HepG2 (cell line): ENCODE data around the gene PPP1R9B. TPM values are rescaled to one million over a fixed set of nuclear protein-coding genes. Genes with fewer than 3 reads are reported as not detected.

Experiments
- ASH2L ChIP-seq: fragments of 300-600, 200-600 bp; sonication (generic); IDR thresholded peaks from 2 replicates; pipeline ENCODE4 v1.7.0; 2017; ENCODE audit warnings: low read depth, mild to moderate bottlenecking, moderate library complexity, mixed read lengths, low read length; ENCODE audit not compliant: insufficient read length
- ERF ChIP-seq: IDR thresholded peaks from 2 replicates; pipeline ENCODE4 v1.6.1; 2018; ENCODE audit warnings: missing biosample characterization, missing genetic modification reagents
- FOXJ3 ChIP-seq: sonication (generic); formaldehyde crosslinking; IDR thresholded peaks from 2 replicates; pipeline ENCODE4 v1.4.0; 2020; ENCODE audit warnings: missing genetic modification reagents, mild to moderate bottlenecking, borderline replicate concordance
- ISX ChIP-seq: sonication (generic); formaldehyde crosslinking; conservative IDR thresholded peaks from 2 replicates; pipeline ENCODE4 v1.5.0; 2020; ENCODE audit warnings: missing genetic modification reagents
- JDP2 ChIP-seq: sonication (generic); formaldehyde crosslinking; IDR thresholded peaks from 2 replicates; pipeline ENCODE4 v1.8.1; 2022; ENCODE audit warnings: missing genetic modification reagents, borderline replicate concordance
- NFE2L2 ChIP-seq: fragments of 150-350 bp; IDR thresholded peaks from 2 replicates; pipeline ENCODE4 v1.6.1; 2014; ENCODE audit warnings: low read length
- NR3C1 ChIP-seq: sonication (generic); formaldehyde crosslinking; IDR thresholded peaks from 2 replicates; pipeline ENCODE4 v1.4.0; 2020; ENCODE audit warnings: missing genetic modification reagents
- PLRG1 ChIP-seq: fragments of 450-650 bp; conservative IDR thresholded peaks from 2 replicates; pipeline ENCODE4 v1.6.1; 2016
- SP1 ChIP-seq, 2 experiments: fragments of 450-650 bp in 1 of 2; sonication (generic) in 1 of 2; formaldehyde crosslinking in 1 of 2; IDR thresholded peaks; 2 replicates each; pipeline versions ENCODE4 v1.4.0 to v1.6.1; 2016 to 2020; ENCODE audit warnings: missing genetic modification reagents in 1 of 2
- TMF1 ChIP-seq: sonication (generic); formaldehyde crosslinking; IDR thresholded peaks from 2 replicates; pipeline ENCODE4 v1.8.1; 2022; ENCODE audit warnings: low read depth, missing genetic modification reagents
- ZBTB39 ChIP-seq: sonication (generic); formaldehyde crosslinking; IDR thresholded peaks from 2 replicates; pipeline ENCODE4 v1.5.0; 2020; ENCODE audit warnings: missing genetic modification reagents
- ZNF253 ChIP-seq: sonication (generic); formaldehyde crosslinking; IDR thresholded peaks from 2 replicates; pipeline ENCODE4 v1.8.0; 2022; ENCODE audit warnings: mild to moderate bottlenecking, missing genetic modification reagents, borderline replicate concordance
- ZNF512B ChIP-seq: sonication (generic); formaldehyde crosslinking; IDR thresholded peaks from 2 replicates; pipeline ENCODE4 v1.5.1; 2020; ENCODE audit warnings: missing genetic modification reagents, mild to moderate bottlenecking, borderline replicate concordance
- ZNF543 ChIP-seq: sonication (generic); formaldehyde crosslinking; IDR thresholded peaks from 2 replicates; pipeline ENCODE4 v1.4.0; 2020; ENCODE audit warnings: mild to moderate bottlenecking, missing genetic modification reagents
- ZNF589 ChIP-seq: sonication (generic); formaldehyde crosslinking; conservative IDR thresholded peaks from 2 replicates; pipeline ENCODE4 v1.8.0; 2022; ENCODE audit warnings: mild to moderate bottlenecking, moderate library complexity, missing genetic modification reagents
- ZNF644 ChIP-seq: IDR thresholded peaks from 2 replicates; pipeline ENCODE4 v1.6.1; 2016; ENCODE audit warnings: low read depth
- ZNF672 ChIP-seq: sonication (generic); formaldehyde crosslinking; IDR thresholded peaks from 2 replicates; pipeline ENCODE4 v1.8.1; 2022; ENCODE audit warnings: missing genetic modification reagents
- ZZZ3 ChIP-seq: sonication (generic); formaldehyde crosslinking; IDR thresholded peaks from 2 replicates; pipeline ENCODE4 v1.4.0; 2020; ENCODE audit warnings: missing genetic modification reagents, mild to moderate bottlenecking, borderline replicate concordance
- polyA plus RNA-seq, 8 experiments: library from polyadenylated mRNA; depleted of rRNA in 3 of 8; stranded (reverse) in 7 of 8; unstranded in 1 of 8; fragments of >200 nt; fragmentation: Illumina TruSeq in 4 of 8; extraction: Trizol in 4 of 8; gene quantifications; 2 replicates each; pipeline versions ENCODE4 v1.2.1 to v1.2.3, GENCODE V29; 2011 to 2016; ENCODE audit warnings: low read depth in 4 of 8, missing spikeins in 1 of 8, mixed read lengths in 1 of 8; ENCODE audit not compliant: insufficient read depth in 1 of 8
- total RNA-seq, 5 experiments: library from RNA; depleted of rRNA; stranded (reverse); fragments of >200 nt; fragmentation: Illumina TruSeq; extraction: Trizol; gene quantifications; 2 replicates each; pipeline ENCODE4 v1.2.3, GENCODE V29; 2016; ENCODE audit warnings: low read depth in 1 of 5
- TF ChIP-seq, protein P1 (sequence below): sonication (generic); formaldehyde crosslinking; IDR thresholded peaks from 2 replicates; pipeline ENCODE4 v1.9.0; 2021; ENCODE audit warnings: missing genetic modification reagents, borderline replicate concordance
- TF ChIP-seq, protein P2 (sequence below): sonication (generic); formaldehyde crosslinking; IDR thresholded peaks from 2 replicates; pipeline ENCODE4 v1.5.1; 2020; ENCODE audit warnings: missing genetic modification reagents, mild to moderate bottlenecking, borderline replicate concordance

Gene PPP1R9B
- total and polyA plus RNA-seq, 2 of the 13 experiments (the other 11 are each of a cell fraction or from before 2014, with no cell fraction given), result 9.4 to 15.8 TPM

GRCh38 chr17:50101346-50102163 lies 48.9 kb downstream of the PPP1R9B start (continued):
- TF ChIP-seq, protein P1, sequence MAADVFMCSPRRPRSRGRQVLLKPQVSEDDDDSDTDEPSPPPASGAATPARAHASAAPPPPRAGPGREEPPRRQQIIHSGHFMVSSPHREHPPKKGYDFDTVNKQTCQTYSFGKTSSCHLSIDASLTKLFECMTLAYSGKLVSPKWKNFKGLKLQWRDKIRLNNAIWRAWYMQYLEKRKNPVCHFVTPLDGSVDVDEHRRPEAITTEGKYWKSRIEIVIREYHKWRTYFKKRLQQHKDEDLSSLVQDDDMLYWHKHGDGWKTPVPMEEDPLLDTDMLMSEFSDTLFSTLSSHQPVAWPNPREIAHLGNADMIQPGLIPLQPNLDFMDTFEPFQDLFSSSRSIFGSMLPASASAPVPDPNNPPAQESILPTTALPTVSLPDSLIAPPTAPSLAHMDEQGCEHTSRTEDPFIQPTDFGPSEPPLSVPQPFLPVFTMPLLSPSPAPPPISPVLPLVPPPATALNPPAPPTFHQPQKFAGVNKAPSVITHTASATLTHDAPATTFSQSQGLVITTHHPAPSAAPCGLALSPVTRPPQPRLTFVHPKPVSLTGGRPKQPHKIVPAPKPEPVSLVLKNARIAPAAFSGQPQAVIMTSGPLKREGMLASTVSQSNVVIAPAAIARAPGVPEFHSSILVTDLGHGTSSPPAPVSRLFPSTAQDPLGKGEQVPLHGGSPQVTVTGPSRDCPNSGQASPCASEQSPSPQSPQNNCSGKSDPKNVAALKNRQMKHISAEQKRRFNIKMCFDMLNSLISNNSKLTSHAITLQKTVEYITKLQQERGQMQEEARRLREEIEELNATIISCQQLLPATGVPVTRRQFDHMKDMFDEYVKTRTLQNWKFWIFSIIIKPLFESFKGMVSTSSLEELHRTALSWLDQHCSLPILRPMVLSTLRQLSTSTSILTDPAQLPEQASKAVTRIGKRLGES (CRISPR knock-in tag), result peak; percentile 81; the same call in 1 of the 2 replicates
- TF ChIP-seq TMF1 (CRISPR knock-in tag) (peak; percentile 31; the same call in 1 of the 2 replicates), ZNF253 (no peak), NFE2L2 (no peak), ZNF512B (CRISPR knock-in tag) (no peak), ZNF589 (CRISPR knock-in tag) (no peak), ZNF644 (CRISPR knock-in tag) (no peak), ZZZ3 (CRISPR knock-in tag) (no peak), ASH2L (peak; percentile 55), JDP2 (no peak), ZBTB39 (CRISPR knock-in tag) (0 out of 2 replicates have a peak, but pooled peaks have one; percentile 12), ZNF672 (no peak), NR3C1 (CRISPR knock-in tag) (no peak), ISX (no peak), PLRG1 (no peak), SP1 (IDR thresholded peaks at IDR 0.05) (no peak), SP1 (CRISPR knock-in tag; IDR thresholded peaks at IDR 0.05) (peak; percentile 31; the same call in 1 of the 2 replicates), ZNF543 (CRISPR knock-in tag) (no peak), FOXJ3 (no peak), ERF (0 out of 2 replicates have a peak, but pooled peaks have one; percentile 44)
- TF ChIP-seq, protein P2, sequence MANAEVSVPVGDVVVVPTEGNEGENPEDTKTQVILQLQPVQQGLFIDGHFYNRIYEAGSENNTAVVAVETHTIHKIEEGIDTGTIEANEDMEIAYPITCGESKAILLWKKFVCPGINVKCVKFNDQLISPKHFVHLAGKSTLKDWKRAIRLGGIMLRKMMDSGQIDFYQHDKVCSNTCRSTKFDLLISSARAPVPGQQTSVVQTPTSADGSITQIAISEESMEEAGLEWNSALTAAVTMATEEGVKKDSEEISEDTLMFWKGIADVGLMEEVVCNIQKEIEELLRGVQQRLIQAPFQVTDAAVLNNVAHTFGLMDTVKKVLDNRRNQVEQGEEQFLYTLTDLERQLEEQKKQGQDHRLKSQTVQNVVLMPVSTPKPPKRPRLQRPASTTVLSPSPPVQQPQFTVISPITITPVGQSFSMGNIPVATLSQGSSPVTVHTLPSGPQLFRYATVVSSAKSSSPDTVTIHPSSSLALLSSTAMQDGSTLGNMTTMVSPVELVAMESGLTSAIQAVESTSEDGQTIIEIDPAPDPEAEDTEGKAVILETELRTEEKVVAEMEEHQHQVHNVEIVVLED (CRISPR knock-in tag), result no peak
